ENCODE results near the gene MAP4K3. TPM values are rescaled to one million over a fixed set of nuclear protein-coding genes. Genes with fewer than 3 reads are reported as not detected.
"Not testable (repeated sequence)": the region's sequence is repeated elsewhere in the genome, so short reads cannot be mapped to it uniquely, and the experiment has no call there.

The MAP4K3 gene
- total and polyA plus RNA-seq, 2 donors from 2014 or later: 14.9 to 39.5 TPM

- no peaks in the 10 kb centered on the region for H3K4me1 ChIP-seq (ENCODE audit: control insufficient read depth in 2 of 3, insufficient read depth in 2 of 3, low read depth in 1 of 3, low read length in 3 of 3)
- H3K9me3 ChIP-seq (ENCODE audit: control insufficient read depth in 2 of 3, insufficient read depth in 1 of 3, low read length in 3 of 3): peaks cover 0 to 26% (median 3%) of the 10 kb centered on the region in 3 donors
- no peak for TF ChIP-seq CTCF (IDR thresholded peaks at IDR 0.05; ENCODE audit: borderline replicate concordance, extremely low read depth, insufficient read depth)
- FAIRE-seq: peak; percentile 17
- H3K27me3 ChIP-seq (ENCODE audit: control insufficient read depth, insufficient read depth, low read length): no peaks in the 10 kb centered on the region
- no peak overlapping the region for H3K4me3 ChIP-seq (ENCODE audit: low read length in 3 of 3)
- intact Hi-C loops (cut with DNase I): no loop called here
- no peaks in the 10 kb centered on the region for H3K36me3 ChIP-seq (ENCODE audit: control insufficient read depth in 2 of 3, insufficient read depth in 3 of 3, low read length in 3 of 3)
- H3K27ac ChIP-seq (ENCODE audit: low read depth in 2 of 2, low read length in 2 of 2): no peak overlapping the region
- DNase-seq: no peak
- no peak overlapping the region for H3K9ac ChIP-seq (ENCODE audit: low read length in 3 of 3)
Measured at GRCh38 chr2:39361511-39361910, 75.6 kb downstream of the MAP4K3 start.

- H3K27me3 ChIP-seq (ENCODE audit: control insufficient read depth, insufficient read depth, low read length); FAIRE-seq; intact Hi-C loops (cut with DNase I); H3K4me3 ChIP-seq (ENCODE audit: low read length in 3 of 3); H3K9ac ChIP-seq (ENCODE audit: low read length in 3 of 3); H3K36me3 ChIP-seq (ENCODE audit: control insufficient read depth in 2 of 3, insufficient read depth in 3 of 3, low read length in 3 of 3); H3K27ac ChIP-seq (ENCODE audit: low read depth in 2 of 2, low read length in 2 of 2); DNase-seq; H3K4me1 ChIP-seq (ENCODE audit: control insufficient read depth in 2 of 3, insufficient read depth in 2 of 3, low read depth in 1 of 3, low read length in 3 of 3): not testable (repeated sequence)
- peaks cover 0 to 26% (median 3%) of the 10 kb centered on the region in 3 donors for H3K9me3 ChIP-seq (ENCODE audit: control insufficient read depth in 2 of 3, insufficient read depth in 1 of 3, low read length in 3 of 3)
Measured at GRCh38 chr2:39360342-39360741, 76.7 kb downstream of the MAP4K3 start.

- intact Hi-C loops (cut with DNase I): no loop called here
- FAIRE-seq: no peak
Measured at GRCh38 chr2:39359453-39360038, 77.5 kb downstream of the MAP4K3 start.

More at GRCh38 chr2:39359453-39360038, 77.5 kb downstream of the MAP4K3 start:
- Histone ChIP-seq H3K27ac (ENCODE audit: low read depth in 2 of 2, low read length in 2 of 2) (no peak overlapping the region), H3K27me3 (ENCODE audit: control insufficient read depth, insufficient read depth, low read length) (no peaks in the 10 kb centered on the region), H3K36me3 (ENCODE audit: control insufficient read depth in 2 of 3, insufficient read depth in 3 of 3, low read length in 3 of 3) (no peaks in the 10 kb centered on the region), H3K4me1 (ENCODE audit: control insufficient read depth in 2 of 3, insufficient read depth in 2 of 3, low read depth in 1 of 3, low read length in 3 of 3) (no peaks in the 10 kb centered on the region), H3K4me3 (ENCODE audit: low read length in 3 of 3) (no peak overlapping the region), H3K9ac (ENCODE audit: low read length in 3 of 3) (no peak overlapping the region), H3K9me3 (ENCODE audit: control insufficient read depth in 2 of 3, insufficient read depth in 1 of 3, low read length in 3 of 3) (peaks cover 0 to 26% (median 3%) of the 10 kb centered on the region in 3 donors)
- TF ChIP-seq CTCF (IDR thresholded peaks at IDR 0.05; ENCODE audit: borderline replicate concordance, extremely low read depth, insufficient read depth): no peak
- DNase-seq: no peak
